ENCODE data around the gene CREB3.

Gene CREB3

GRCh38 chr9:35756275-35757225 is 24.1 kb downstream of the CREB3 start:
- TF ChIP-seq CTCF (IDR thresholded peaks at IDR 0.05) (peak; percentile 22), ZFX (IDR thresholded peaks at IDR 0.05; ENCODE audit: borderline replicate concordance) (no peak)
- no peak overlapping the region for H3K27ac ChIP-seq

GRCh38 chr9:35757226-35757891 is 24.9 kb downstream of the CREB3 start:
- no peak overlapping the region for H3K27ac ChIP-seq
- TF ChIP-seq ZFX (IDR thresholded peaks at IDR 0.05; ENCODE audit: borderline replicate concordance) (no peak), CTCF (IDR thresholded peaks at IDR 0.05) (no peak)

GRCh38 chr9:35757892-35758275 is 25.4 kb downstream of the CREB3 start:
- no peak overlapping the region for H3K27ac ChIP-seq
- TF ChIP-seq ZFX (IDR thresholded peaks at IDR 0.05; ENCODE audit: borderline replicate concordance), result no peak
- no peak for TF ChIP-seq CTCF (IDR thresholded peaks at IDR 0.05)

GRCh38 chr9:35758475-35759050 is 26.1 kb downstream of the CREB3 start:
- no peak for TF ChIP-seq CTCF (IDR thresholded peaks at IDR 0.05)
- no peak for TF ChIP-seq ZFX (IDR thresholded peaks at IDR 0.05; ENCODE audit: borderline replicate concordance)
- H3K27ac ChIP-seq, result no peak overlapping the region

GRCh38 chr9:35759795-35760194 is 27.3 kb downstream of the CREB3 start:
- no peak overlapping the region for H3K27ac ChIP-seq
- TF ChIP-seq CTCF (IDR thresholded peaks at IDR 0.05), result no peak
- TF ChIP-seq ZFX (IDR thresholded peaks at IDR 0.05; ENCODE audit: borderline replicate concordance), result no peak

- TF ChIP-seq CTCF (IDR thresholded peaks at IDR 0.05), result no peak
- TF ChIP-seq ZFX (IDR thresholded peaks at IDR 0.05; ENCODE audit: borderline replicate concordance), result no peak
- H3K27ac ChIP-seq, result no peak overlapping the region
Observed at GRCh38 chr9:35760651-35761050, 28.2 kb downstream of the CREB3 start.
